ENCODE data around the gene NRXN3. TPM values are rescaled to one million over a fixed set of nuclear protein-coding genes. Genes with fewer than 3 reads are reported as not detected.

NRXN3 gene
- polyA plus RNA-seq, 1 of the 3 experiments (the other 2 are of a cell fraction): 1.6 TPM

GRCh38 chr14:79157369-79157768 lies 987.2 kb downstream of the NRXN3 start:
- H3K9ac ChIP-seq: no peak overlapping the region
- TF ChIP-seq NRF1 (IDR thresholded peaks at IDR 0.05; ENCODE audit: low read depth, low read length) (no peak), USF2 (IDR thresholded peaks at IDR 0.05; ENCODE audit: borderline replicate concordance, low read depth, low read length) (no peak), FOXM1 (IDR thresholded peaks at IDR 0.05; ENCODE audit: low read depth) (no peak), RCOR1 (IDR thresholded peaks at IDR 0.05; ENCODE audit: low read length) (no peak), CHD2 (IDR thresholded peaks at IDR 0.05; ENCODE audit: low read length, partially characterized antibody) (no peak), ELF1 (IDR thresholded peaks at IDR 0.05) (no peak), TEAD4 (IDR thresholded peaks at IDR 0.05; ENCODE audit: borderline replicate concordance, insufficient read depth) (no peak), FOSL2 (IDR thresholded peaks at IDR 0.05; ENCODE audit: borderline replicate concordance, low read depth) (no peak)
- TF ChIP-seq, protein P1, sequence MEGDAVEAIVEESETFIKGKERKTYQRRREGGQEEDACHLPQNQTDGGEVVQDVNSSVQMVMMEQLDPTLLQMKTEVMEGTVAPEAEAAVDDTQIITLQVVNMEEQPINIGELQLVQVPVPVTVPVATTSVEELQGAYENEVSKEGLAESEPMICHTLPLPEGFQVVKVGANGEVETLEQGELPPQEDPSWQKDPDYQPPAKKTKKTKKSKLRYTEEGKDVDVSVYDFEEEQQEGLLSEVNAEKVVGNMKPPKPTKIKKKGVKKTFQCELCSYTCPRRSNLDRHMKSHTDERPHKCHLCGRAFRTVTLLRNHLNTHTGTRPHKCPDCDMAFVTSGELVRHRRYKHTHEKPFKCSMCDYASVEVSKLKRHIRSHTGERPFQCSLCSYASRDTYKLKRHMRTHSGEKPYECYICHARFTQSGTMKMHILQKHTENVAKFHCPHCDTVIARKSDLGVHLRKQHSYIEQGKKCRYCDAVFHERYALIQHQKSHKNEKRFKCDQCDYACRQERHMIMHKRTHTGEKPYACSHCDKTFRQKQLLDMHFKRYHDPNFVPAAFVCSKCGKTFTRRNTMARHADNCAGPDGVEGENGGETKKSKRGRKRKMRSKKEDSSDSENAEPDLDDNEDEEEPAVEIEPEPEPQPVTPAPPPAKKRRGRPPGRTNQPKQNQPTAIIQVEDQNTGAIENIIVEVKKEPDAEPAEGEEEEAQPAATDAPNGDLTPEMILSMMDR (IDR thresholded peaks at IDR 0.05): no peak
- H4K20me1 ChIP-seq (ENCODE audit: insufficient read depth): no peaks in the 10 kb centered on the region
- no peaks in the 10 kb centered on the region; a peak in 1 of 4 replicates for H3K4me1 ChIP-seq (ENCODE audit: control insufficient read depth in 1 of 2, insufficient read depth in 2 of 2, low read depth in 1 of 2, low read length in 1 of 2)
- no peak overlapping the region for H3K27ac ChIP-seq (ENCODE audit: low read depth in 2 of 2, low read length in 1 of 2)
- no peak for DNase-seq
- ChIA-PET CTCF (no interaction called here), POLR2A (no interaction called here)
- no peak overlapping the region for H3K4me3 ChIP-seq (ENCODE audit: low read depth in 2 of 2, low read length in 1 of 2)
- no peaks in the 10 kb centered on the region for H3K9me2 ChIP-seq
- H3K36me3 ChIP-seq (replicated peaks in 1 of 2; ENCODE audit: control insufficient read depth in 1 of 2, insufficient read depth in 2 of 2, low read length in 1 of 2): no peaks in the 10 kb centered on the region
- H3F3A ChIP-seq (replicated peaks; ENCODE audit: insufficient read depth): no peaks in the 10 kb centered on the region
- no peak overlapping the region for H2AFZ ChIP-seq (ENCODE audit: low read depth)
- no peaks in the 10 kb centered on the region for H3K9me3 ChIP-seq
- no peaks in the 10 kb centered on the region for H3K27me3 ChIP-seq (ENCODE audit: insufficient read depth)
- H3K4me2 ChIP-seq: no peak overlapping the region
- no peaks in the 10 kb centered on the region for H3K79me2 ChIP-seq (ENCODE audit: insufficient read depth)

- ChIA-PET POLR2A (no interaction called here), CTCF (no interaction called here)
- Histone ChIP-seq H3K79me2 (ENCODE audit: insufficient read depth) (no peaks in the 10 kb centered on the region), H3K36me3 (replicated peaks in 1 of 2; ENCODE audit: control insufficient read depth in 1 of 2, insufficient read depth in 2 of 2, low read length in 1 of 2) (no peaks in the 10 kb centered on the region), H3K27me3 (ENCODE audit: insufficient read depth) (no peaks in the 10 kb centered on the region), H3K27ac (ENCODE audit: low read depth in 2 of 2, low read length in 1 of 2) (no peak overlapping the region), H2AFZ (ENCODE audit: low read depth) (no peak overlapping the region), H3K4me2 (no peak overlapping the region), H4K20me1 (ENCODE audit: insufficient read depth) (no peaks in the 10 kb centered on the region), H3F3A (replicated peaks; ENCODE audit: insufficient read depth) (no peaks in the 10 kb centered on the region), H3K9ac (no peak overlapping the region), H3K9me3 (no peaks in the 10 kb centered on the region), H3K9me2 (no peaks in the 10 kb centered on the region), H3K4me3 (ENCODE audit: low read depth in 2 of 2, low read length in 1 of 2) (no peak overlapping the region), H3K4me1 (ENCODE audit: control insufficient read depth in 1 of 2, insufficient read depth in 2 of 2, low read depth in 1 of 2, low read length in 1 of 2) (no peaks in the 10 kb centered on the region; a peak in 1 of 4 replicates)
- DNase-seq: no peak
- WGBS (ENCODE audit: low lambda C conversion rate): 55% methylated on average over 7 of the region's 7 CpGs
- TF ChIP-seq NRF1 (IDR thresholded peaks at IDR 0.05; ENCODE audit: low read depth, low read length) (no peak), POLR2AphosphoS5 (IDR thresholded peaks at IDR 0.05; ENCODE audit: low read depth, low read length) (no peak), FOXM1 (IDR thresholded peaks at IDR 0.05; ENCODE audit: low read depth) (no peak), GABPA (IDR thresholded peaks at IDR 0.05; ENCODE audit: low read depth) (no peak), USF1 (IDR thresholded peaks at IDR 0.05; ENCODE audit: borderline replicate concordance, low read depth) (no peak)
- TF ChIP-seq, protein P2, sequence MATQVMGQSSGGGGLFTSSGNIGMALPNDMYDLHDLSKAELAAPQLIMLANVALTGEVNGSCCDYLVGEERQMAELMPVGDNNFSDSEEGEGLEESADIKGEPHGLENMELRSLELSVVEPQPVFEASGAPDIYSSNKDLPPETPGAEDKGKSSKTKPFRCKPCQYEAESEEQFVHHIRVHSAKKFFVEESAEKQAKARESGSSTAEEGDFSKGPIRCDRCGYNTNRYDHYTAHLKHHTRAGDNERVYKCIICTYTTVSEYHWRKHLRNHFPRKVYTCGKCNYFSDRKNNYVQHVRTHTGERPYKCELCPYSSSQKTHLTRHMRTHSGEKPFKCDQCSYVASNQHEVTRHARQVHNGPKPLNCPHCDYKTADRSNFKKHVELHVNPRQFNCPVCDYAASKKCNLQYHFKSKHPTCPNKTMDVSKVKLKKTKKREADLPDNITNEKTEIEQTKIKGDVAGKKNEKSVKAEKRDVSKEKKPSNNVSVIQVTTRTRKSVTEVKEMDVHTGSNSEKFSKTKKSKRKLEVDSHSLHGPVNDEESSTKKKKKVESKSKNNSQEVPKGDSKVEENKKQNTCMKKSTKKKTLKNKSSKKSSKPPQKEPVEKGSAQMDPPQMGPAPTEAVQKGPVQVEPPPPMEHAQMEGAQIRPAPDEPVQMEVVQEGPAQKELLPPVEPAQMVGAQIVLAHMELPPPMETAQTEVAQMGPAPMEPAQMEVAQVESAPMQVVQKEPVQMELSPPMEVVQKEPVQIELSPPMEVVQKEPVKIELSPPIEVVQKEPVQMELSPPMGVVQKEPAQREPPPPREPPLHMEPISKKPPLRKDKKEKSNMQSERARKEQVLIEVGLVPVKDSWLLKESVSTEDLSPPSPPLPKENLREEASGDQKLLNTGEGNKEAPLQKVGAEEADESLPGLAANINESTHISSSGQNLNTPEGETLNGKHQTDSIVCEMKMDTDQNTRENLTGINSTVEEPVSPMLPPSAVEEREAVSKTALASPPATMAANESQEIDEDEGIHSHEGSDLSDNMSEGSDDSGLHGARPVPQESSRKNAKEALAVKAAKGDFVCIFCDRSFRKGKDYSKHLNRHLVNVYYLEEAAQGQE (IDR thresholded peaks at IDR 0.05; ENCODE audit: low read depth, low read length): peak; percentile 96
Observed at GRCh38 chr14:79161571-79161970, 991.4 kb downstream of the NRXN3 start.

All from SK-N-SH (cell line).